HepG2 (cell line): ENCODE results near the gene VAMP5. TPM values are rescaled to one million over a fixed set of nuclear protein-coding genes. Genes with fewer than 3 reads are reported as not detected.

Source experiments
- GATAD2A ChIP-seq: IDR thresholded peaks from 2 replicates; pipeline ENCODE4 v1.6.1; 2016
- IKZF1 ChIP-seq: fragments of 450-650 bp; IDR thresholded peaks from 2 replicates; pipeline ENCODE4 v1.7.1; 2016
- KDM2A ChIP-seq: sonication (generic); formaldehyde crosslinking; IDR thresholded peaks from 2 replicates; pipeline ENCODE4 v1.4.0; 2020; ENCODE audit warnings: low read depth, missing genetic modification reagents, borderline replicate concordance
- NCOR1 ChIP-seq: fragments of 200-600 bp; sonication (generic); IDR thresholded peaks from 2 replicates; pipeline ENCODE4 v1.7.0; 2017; ENCODE audit warnings: antibody characterized with exemption, low read length, borderline replicate concordance
- PHF8 ChIP-seq: sonication (generic); formaldehyde crosslinking; IDR thresholded peaks from 2 replicates; pipeline ENCODE4 v1.5.0; 2020; ENCODE audit warnings: missing genetic modification reagents
- POLR2A ChIP-seq, 2 experiments: IDR thresholded peaks; 2 replicates each; pipeline ENCODE4 v1.6.1; 2011; ENCODE audit warnings: low read depth in 2 of 2, low read length in 2 of 2, mild to moderate bottlenecking in 1 of 2, moderate library complexity in 1 of 2; ENCODE audit not compliant: insufficient read depth in 1 of 2
- ZNF329 ChIP-seq: sonication (generic); formaldehyde crosslinking; IDR thresholded peaks from 2 replicates; pipeline ENCODE4 v1.9.0; 2021; ENCODE audit warnings: low read depth, mild to moderate bottlenecking, missing genetic modification reagents
- ZNF652 ChIP-seq: IDR thresholded peaks from 2 replicates; pipeline ENCODE4 v1.6.1; 2016; ENCODE audit warnings: low read depth, borderline replicate concordance
- polyA plus RNA-seq, 8 experiments: library from polyadenylated mRNA; depleted of rRNA in 3 of 8; stranded (reverse) in 7 of 8; unstranded in 1 of 8; fragments of >200 nt; fragmentation: Illumina TruSeq in 4 of 8; extraction: Trizol in 4 of 8; gene quantifications; 2 replicates each; pipeline versions ENCODE4 v1.2.1 to v1.2.3, GENCODE V29; 2011 to 2016; ENCODE audit warnings: low read depth in 4 of 8, missing spikeins in 1 of 8, mixed read lengths in 1 of 8; ENCODE audit not compliant: insufficient read depth in 1 of 8
- total RNA-seq, 5 experiments: library from RNA; depleted of rRNA; stranded (reverse); fragments of >200 nt; fragmentation: Illumina TruSeq; extraction: Trizol; gene quantifications; 2 replicates each; pipeline ENCODE4 v1.2.3, GENCODE V29; 2016; ENCODE audit warnings: low read depth in 1 of 5
- TF ChIP-seq, protein P1 (sequence below): sonication (generic); formaldehyde crosslinking; IDR thresholded peaks from 2 replicates; pipeline ENCODE4 v1.9.0; 2022; ENCODE audit warnings: missing genetic modification reagents, mild to moderate bottlenecking, borderline replicate concordance
- TF ChIP-seq, protein P2 (sequence below): sonication (generic); formaldehyde crosslinking; IDR thresholded peaks from 2 replicates; pipeline ENCODE4 v1.8.1; 2022; ENCODE audit warnings: low read depth, mild to moderate bottlenecking, missing genetic modification reagents
- TF ChIP-seq, protein P3 (sequence below): sonication (generic); formaldehyde crosslinking; IDR thresholded peaks from 2 replicates; pipeline ENCODE4 v1.5.1; 2020; ENCODE audit warnings: mild to moderate bottlenecking, missing genetic modification reagents, borderline replicate concordance
- TF ChIP-seq, protein P4 (sequence below): sonication (generic); formaldehyde crosslinking; IDR thresholded peaks from 2 replicates; pipeline ENCODE4 v1.5.0; 2020; ENCODE audit warnings: missing genetic modification reagents

The VAMP5 gene
- total and polyA plus RNA-seq, 2 of the 13 experiments (the other 11 are each of a cell fraction or from before 2014, with no cell fraction given) = 7.2 to 56.7 TPM

DNA sequence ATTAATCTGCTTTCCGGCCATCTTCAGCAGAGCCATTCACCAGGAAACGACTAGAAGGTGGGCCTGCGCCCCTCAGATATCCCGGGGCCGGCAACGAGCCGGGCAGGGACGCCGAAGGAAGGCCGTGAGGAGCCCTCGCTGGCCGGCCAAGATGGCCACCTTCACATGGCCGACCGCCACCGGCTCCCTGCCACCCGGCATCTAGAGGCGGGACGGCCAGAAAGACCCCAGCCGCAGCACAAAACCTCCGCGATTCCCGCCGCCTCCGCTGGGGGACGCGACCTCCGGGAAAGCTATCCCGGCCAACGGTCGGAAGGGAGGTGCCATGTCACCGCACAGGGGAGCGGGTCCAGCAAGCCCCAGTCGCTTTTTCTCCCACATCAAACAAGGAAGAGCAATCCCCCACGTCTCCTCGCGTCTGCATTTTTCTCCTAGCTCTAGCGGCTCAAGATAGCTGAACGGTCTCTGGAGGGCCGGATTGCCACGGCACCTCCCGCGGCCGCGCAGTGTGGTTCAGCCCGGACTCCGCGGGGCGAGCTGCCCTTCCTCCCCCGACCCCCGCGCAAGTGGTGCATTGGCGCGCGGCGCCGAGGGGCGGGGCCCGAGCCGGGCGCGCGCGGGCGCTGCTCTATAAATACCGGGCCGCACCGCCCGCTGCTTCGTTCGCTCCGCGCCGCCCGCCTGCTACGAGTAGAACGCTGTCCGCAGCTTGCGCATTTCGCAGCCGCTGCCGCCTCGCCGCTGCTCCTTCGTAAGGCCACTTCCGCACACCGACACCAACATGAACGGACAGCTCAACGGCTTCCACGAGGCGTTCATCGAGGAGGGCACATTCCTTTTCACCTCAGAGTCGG, 45.5 kb upstream of the VAMP5 start, which contains the start of gene MAT2A (continued):
- TF ChIP-seq, protein P1, sequence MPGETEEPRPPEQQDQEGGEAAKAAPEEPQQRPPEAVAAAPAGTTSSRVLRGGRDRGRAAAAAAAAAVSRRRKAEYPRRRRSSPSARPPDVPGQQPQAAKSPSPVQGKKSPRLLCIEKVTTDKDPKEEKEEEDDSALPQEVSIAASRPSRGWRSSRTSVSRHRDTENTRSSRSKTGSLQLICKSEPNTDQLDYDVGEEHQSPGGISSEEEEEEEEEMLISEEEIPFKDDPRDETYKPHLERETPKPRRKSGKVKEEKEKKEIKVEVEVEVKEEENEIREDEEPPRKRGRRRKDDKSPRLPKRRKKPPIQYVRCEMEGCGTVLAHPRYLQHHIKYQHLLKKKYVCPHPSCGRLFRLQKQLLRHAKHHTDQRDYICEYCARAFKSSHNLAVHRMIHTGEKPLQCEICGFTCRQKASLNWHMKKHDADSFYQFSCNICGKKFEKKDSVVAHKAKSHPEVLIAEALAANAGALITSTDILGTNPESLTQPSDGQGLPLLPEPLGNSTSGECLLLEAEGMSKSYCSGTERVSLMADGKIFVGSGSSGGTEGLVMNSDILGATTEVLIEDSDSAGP = peak; percentile 65
- TF ChIP-seq, protein P2, sequence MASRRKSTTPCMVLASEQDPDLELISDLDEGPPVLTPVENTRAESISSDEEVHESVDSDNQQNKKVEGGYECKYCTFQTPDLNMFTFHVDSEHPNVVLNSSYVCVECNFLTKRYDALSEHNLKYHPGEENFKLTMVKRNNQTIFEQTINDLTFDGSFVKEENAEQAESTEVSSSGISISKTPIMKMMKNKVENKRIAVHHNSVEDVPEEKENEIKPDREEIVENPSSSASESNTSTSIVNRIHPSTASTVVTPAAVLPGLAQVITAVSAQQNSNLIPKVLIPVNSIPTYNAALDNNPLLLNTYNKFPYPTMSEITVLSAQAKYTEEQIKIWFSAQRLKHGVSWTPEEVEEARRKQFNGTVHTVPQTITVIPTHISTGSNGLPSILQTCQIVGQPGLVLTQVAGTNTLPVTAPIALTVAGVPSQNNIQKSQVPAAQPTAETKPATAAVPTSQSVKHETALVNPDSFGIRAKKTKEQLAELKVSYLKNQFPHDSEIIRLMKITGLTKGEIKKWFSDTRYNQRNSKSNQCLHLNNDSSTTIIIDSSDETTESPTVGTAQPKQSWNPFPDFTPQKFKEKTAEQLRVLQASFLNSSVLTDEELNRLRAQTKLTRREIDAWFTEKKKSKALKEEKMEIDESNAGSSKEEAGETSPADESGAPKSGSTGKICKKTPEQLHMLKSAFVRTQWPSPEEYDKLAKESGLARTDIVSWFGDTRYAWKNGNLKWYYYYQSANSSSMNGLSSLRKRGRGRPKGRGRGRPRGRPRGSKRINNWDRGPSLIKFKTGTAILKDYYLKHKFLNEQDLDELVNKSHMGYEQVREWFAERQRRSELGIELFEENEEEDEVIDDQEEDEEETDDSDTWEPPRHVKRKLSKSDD (CRISPR knock-in tag) = peak; percentile 71
- TF ChIP-seq ZNF329 (CRISPR knock-in tag) (peak; percentile 82), GATAD2A (CRISPR knock-in tag) (peak; percentile 63; the same call in 1 of the 2 replicates), PHF8 (CRISPR knock-in tag) (peak; percentile 81), ZNF652 (CRISPR knock-in tag) (no peak), KDM2A (peak; percentile 97), IKZF1 (no peak), POLR2A (IDR thresholded peaks at IDR 0.05; ENCODE audit: insufficient read depth in 1 of 2, low read depth in 2 of 2, low read length in 2 of 2) (peak; percentile 99 to 100), NCOR1 (no peak; the same call in 1 of the 2 replicates)
- TF ChIP-seq, protein P3, sequence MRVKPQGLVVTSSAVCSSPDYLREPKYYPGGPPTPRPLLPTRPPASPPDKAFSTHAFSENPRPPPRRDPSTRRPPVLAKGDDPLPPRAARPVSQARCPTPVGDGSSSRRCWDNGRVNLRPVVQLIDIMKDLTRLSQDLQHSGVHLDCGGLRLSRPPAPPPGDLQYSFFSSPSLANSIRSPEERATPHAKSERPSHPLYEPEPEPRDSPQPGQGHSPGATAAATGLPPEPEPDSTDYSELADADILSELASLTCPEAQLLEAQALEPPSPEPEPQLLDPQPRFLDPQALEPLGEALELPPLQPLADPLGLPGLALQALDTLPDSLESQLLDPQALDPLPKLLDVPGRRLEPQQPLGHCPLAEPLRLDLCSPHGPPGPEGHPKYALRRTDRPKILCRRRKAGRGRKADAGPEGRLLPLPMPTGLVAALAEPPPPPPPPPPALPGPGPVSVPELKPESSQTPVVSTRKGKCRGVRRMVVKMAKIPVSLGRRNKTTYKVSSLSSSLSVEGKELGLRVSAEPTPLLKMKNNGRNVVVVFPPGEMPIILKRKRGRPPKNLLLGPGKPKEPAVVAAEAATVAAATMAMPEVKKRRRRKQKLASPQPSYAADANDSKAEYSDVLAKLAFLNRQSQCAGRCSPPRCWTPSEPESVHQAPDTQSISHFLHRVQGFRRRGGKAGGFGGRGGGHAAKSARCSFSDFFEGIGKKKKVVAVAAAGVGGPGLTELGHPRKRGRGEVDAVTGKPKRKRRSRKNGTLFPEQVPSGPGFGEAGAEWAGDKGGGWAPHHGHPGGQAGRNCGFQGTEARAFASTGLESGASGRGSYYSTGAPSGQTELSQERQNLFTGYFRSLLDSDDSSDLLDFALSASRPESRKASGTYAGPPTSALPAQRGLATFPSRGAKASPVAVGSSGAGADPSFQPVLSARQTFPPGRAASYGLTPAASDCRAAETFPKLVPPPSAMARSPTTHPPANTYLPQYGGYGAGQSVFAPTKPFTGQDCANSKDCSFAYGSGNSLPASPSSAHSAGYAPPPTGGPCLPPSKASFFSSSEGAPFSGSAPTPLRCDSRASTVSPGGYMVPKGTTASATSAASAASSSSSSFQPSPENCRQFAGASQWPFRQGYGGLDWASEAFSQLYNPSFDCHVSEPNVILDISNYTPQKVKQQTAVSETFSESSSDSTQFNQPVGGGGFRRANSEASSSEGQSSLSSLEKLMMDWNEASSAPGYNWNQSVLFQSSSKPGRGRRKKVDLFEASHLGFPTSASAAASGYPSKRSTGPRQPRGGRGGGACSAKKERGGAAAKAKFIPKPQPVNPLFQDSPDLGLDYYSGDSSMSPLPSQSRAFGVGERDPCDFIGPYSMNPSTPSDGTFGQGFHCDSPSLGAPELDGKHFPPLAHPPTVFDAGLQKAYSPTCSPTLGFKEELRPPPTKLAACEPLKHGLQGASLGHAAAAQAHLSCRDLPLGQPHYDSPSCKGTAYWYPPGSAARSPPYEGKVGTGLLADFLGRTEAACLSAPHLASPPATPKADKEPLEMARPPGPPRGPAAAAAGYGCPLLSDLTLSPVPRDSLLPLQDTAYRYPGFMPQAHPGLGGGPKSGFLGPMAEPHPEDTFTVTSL (CRISPR knock-in tag) = peak; percentile 71
- TF ChIP-seq, protein P4, sequence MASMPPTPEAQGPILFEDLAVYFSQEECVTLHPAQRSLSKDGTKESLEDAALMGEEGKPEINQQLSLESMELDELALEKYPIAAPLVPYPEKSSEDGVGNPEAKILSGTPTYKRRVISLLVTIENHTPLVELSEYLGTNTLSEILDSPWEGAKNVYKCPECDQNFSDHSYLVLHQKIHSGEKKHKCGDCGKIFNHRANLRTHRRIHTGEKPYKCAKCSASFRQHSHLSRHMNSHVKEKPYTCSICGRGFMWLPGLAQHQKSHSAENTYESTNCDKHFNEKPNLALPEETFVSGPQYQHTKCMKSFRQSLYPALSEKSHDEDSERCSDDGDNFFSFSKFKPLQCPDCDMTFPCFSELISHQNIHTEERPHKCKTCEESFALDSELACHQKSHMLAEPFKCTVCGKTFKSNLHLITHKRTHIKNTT = peak; percentile 97; the same call in 1 of the 2 replicates
